K562 (cell line): Measurements from ENCODE around the gene SOCS6. TPM values are rescaled to one million over a fixed set of nuclear protein-coding genes. Genes with fewer than 3 reads are reported as not detected.

ENCODE experiments used
- ATAC-seq: fragments of 200-7000 bp; cut with Tn5 transposase; 3 replicates; pipeline ENCODE4 v1.9.1; 2020; ENCODE audit warnings: moderate library complexity
- BruUV-seq: library from RNA; stranded (reverse); fragments of 400-500 nt; replicated peaks from 2 replicates; lab custom pipeline; 2021; lab: Mats Ljungman, UMichigan
- CTCF ChIA-PET: fragments of 300-600 bp; formaldehyde crosslinking; extraction: SDS; loops from one replicate; lab custom pipeline; 2021; ENCODE audit warnings: low intra/inter-chr PET ratio; lab: Yijun Ruan, JAX
- POLR2A ChIA-PET: fragments of 300-600, 350-650 bp; sonication (Branson Sonifier 250); formaldehyde crosslinking; extraction: SDS; loops from one replicate; lab custom pipeline; 2021; ENCODE audit warnings: antibody characterized with exemption, inconsistent platforms; lab: Yijun Ruan, JAX
- DNase-seq, 4 experiments: peaks; one replicate each; pipeline versions ENCODE4 v3.0.0 to v3.0.0-alpha.2; 2011 to 2018; ENCODE audit warnings: low spot score in 3 of 4, mixed read lengths in 3 of 4; ENCODE audit errors: extremely low read depth in 1 of 4
- FAIRE-seq: peaks from 2 replicates; lab custom pipeline; 2011; peaks lifted over from hg19 to GRCh38; lab: Jason Lieb, UNC
- H2AFZ ChIP-seq: 2 replicates; pipeline ENCODE4 v1.6.0; 2011; ENCODE audit warnings: low read depth, low read length, control low read depth, inconsistent platforms
- H3K27ac ChIP-seq: fragments of 200-600 bp; 3 replicates; pipeline ENCODE4 v1.8.0; 2011; ENCODE audit warnings: low read depth, mild to moderate bottlenecking, control low read depth, inconsistent platforms, low read length, moderate library complexity, mixed read lengths; ENCODE audit errors: extremely low read depth
- H3K27me3 ChIP-seq, 2 experiments: fragments of 300-600 bp in 1 of 2; 2 replicates in 1 of 2; 3 replicates in 1 of 2; pipeline versions ENCODE4 v1.6.0 to v1.8.0; 2011; ENCODE audit warnings: inconsistent platforms in 2 of 2, low read length in 2 of 2, mild to moderate bottlenecking in 1 of 2, mixed read lengths in 1 of 2, moderate library complexity in 1 of 2; ENCODE audit not compliant: control insufficient read depth in 2 of 2, insufficient read depth in 2 of 2
- H3K36me3 ChIP-seq: fragments of 300-600 bp; 3 replicates; pipeline ENCODE4 v1.8.0; 2011; ENCODE audit warnings: mild to moderate bottlenecking, low read length, inconsistent platforms; ENCODE audit not compliant: control insufficient read depth, insufficient read depth
- H3K4me1 ChIP-seq, 2 experiments: fragments of 200-600 bp in 1 of 2; replicated peaks in 1 of 2; 2 replicates in 1 of 2; 3 replicates in 1 of 2; pipeline versions ENCODE4 v1.5.1 to v1.8.0; 2011; ENCODE audit warnings: inconsistent platforms in 2 of 2, low read length in 2 of 2, mild to moderate bottlenecking in 1 of 2, mixed read lengths in 1 of 2, moderate library complexity in 1 of 2; ENCODE audit not compliant: control insufficient read depth in 2 of 2, insufficient read depth in 2 of 2
- H3K4me2 ChIP-seq: 2 replicates; pipeline ENCODE4 v1.6.1; 2011; ENCODE audit warnings: low read length, control low read depth, inconsistent platforms, mixed read lengths; ENCODE audit not compliant: insufficient read depth
- H3K4me3 ChIP-seq: fragments of 200-600 bp; sonication (generic), shearing (Covaris generic); 2 replicates; pipeline ENCODE4 v1.5.1; 2016; ENCODE audit warnings: control low read depth, inconsistent platforms
- H3K79me2 ChIP-seq: fragments of 200-600 bp; 3 replicates; pipeline ENCODE4 v1.8.0; 2011; ENCODE audit warnings: low read length, inconsistent platforms; ENCODE audit not compliant: control insufficient read depth, insufficient read depth
- H3K9ac ChIP-seq, 2 experiments: 2 replicates each; pipeline versions ENCODE4 v1.6.0 to v1.6.1; 2011; ENCODE audit warnings: low read depth in 2 of 2, low read length in 2 of 2, control low read depth in 1 of 2, inconsistent platforms in 1 of 2, mild to moderate bottlenecking in 1 of 2, mixed read lengths in 1 of 2; ENCODE audit not compliant: insufficient read depth in 1 of 2
- H3K9me1 ChIP-seq: one replicate; pipeline ENCODE4 v1.6.0; 2011; ENCODE audit warnings: inconsistent platforms, mild to moderate bottlenecking, low read length, moderate library complexity; ENCODE audit not compliant: control insufficient read depth, insufficient read depth
- H3K9me3 ChIP-seq: replicated peaks from 2 replicates; pipeline ENCODE4 v1.5.1; 2011; ENCODE audit warnings: low read depth, low read length, inconsistent platforms; ENCODE audit not compliant: control insufficient read depth, insufficient read depth
- H4K20me1 ChIP-seq: replicated peaks from 2 replicates; pipeline ENCODE4 v1.6.1; 2011; ENCODE audit warnings: low read length, inconsistent platforms, mixed read lengths; ENCODE audit not compliant: control insufficient read depth, insufficient read depth
- CHAMP1 ChIP-seq: fragments of 450-650 bp; IDR thresholded peaks from 2 replicates; pipeline ENCODE4 v1.6.1; 2016; ENCODE audit warnings: mild to moderate bottlenecking
- ELK3 ChIP-seq: fragments of 450-650 bp; formaldehyde crosslinking; IDR thresholded peaks from 2 replicates; pipeline ENCODE4 v1.4.0; 2020; ENCODE audit warnings: mild to moderate bottlenecking
- NR2C2 ChIP-seq, 2 experiments: fragments of 200-800 bp in 1 of 2; sonication (Bioruptor generic) in 1 of 2; sonication (generic) in 1 of 2; formaldehyde crosslinking in 1 of 2; IDR thresholded peaks; 2 replicates each; pipeline versions ENCODE4 v1.6.1 to v1.8.0; 2016 to 2022; ENCODE audit warnings: mild to moderate bottlenecking in 1 of 2, missing compliant biosample characterization in 1 of 2, missing genetic modification characterization in 1 of 2, missing genetic modification reagents in 1 of 2
- RBFOX2 ChIP-seq: fragments of 200-400 bp; formaldehyde crosslinking; IDR thresholded peaks from 2 replicates; pipeline ENCODE4 v1.6.1; 2017; ENCODE audit warnings: low read depth, mild to moderate bottlenecking, low read length, moderate library complexity
- ZEB2 ChIP-seq: fragments of 450-650 bp; IDR thresholded peaks from 2 replicates; pipeline ENCODE4 v1.6.1; 2016
- ZNF124 ChIP-seq: sonication (generic); formaldehyde crosslinking; IDR thresholded peaks from 2 replicates; pipeline ENCODE4 v1.8.1; 2022; ENCODE audit warnings: missing genetic modification reagents
- ZNF76 ChIP-seq: fragments of 250-450 bp; sonication (Bioruptor Pico); IDR thresholded peaks from 2 replicates; pipeline ENCODE4 v1.4.0; 2020; ENCODE audit warnings: mild to moderate bottlenecking, moderate library complexity, borderline replicate concordance
- WGBS: fragments of 100-300 bp; shearing (Covaris generic); methylation state at CpG from one replicate; pipeline ENCODE4 v1.1.6; 2016; ENCODE audit warnings: low coverage, mixed read lengths; ENCODE audit not compliant: insufficient coverage; ENCODE audit errors: missing lambda C conversion rate; 5-methylcytosine and 5-hydroxymethylcytosine counted together
- in situ Hi-C: fragments of 300-500 bp; cut with MboI; formaldehyde crosslinking; loops from 4 replicates; pipeline ENCODE4 v1.15.0; 2018; ENCODE audit warnings: inconsistent platforms, mixed read lengths
- intact Hi-C: fragments of 100-400 bp; cut with micrococcal nuclease; formaldehyde crosslinking; loops from 2 replicates; pipeline ENCODE4 v1.14.2; 2022
- polyA plus RNA-seq, 8 experiments: library from polyadenylated mRNA; depleted of rRNA in 4 of 8; stranded (reverse) in 5 of 8; unstranded in 3 of 8; fragments of >200 nt; fragmentation: Nextera tagmentation in 2 of 8; fragmentation: Illumina TruSeq in 1 of 8; extraction: Ambion mirVana in 2 of 8; extraction: Trizol in 1 of 8; gene quantifications; 2 replicates each; pipeline versions ENCODE4 v1.2.1 to v1.2.3, GENCODE V29; 2011 to 2014; ENCODE audit warnings: inconsistent platforms in 1 of 8, missing spikeins in 1 of 8
- total RNA-seq, 7 experiments: library from RNA; depleted of rRNA in 6 of 7; stranded (reverse); fragments of >200 nt in 6 of 7; fragmentation: Illumina TruSeq in 2 of 7; extraction: Trizol in 2 of 7; gene quantifications; 2 replicates each; pipeline versions ENCODE4 v1.2.1 to v1.2.3, GENCODE V29; 2011 to 2021; ENCODE audit warnings: low replicate concordance in 1 of 7

The SOCS6 gene
- total and polyA plus RNA-seq, 9 of the 15 experiments (the other 6 are each of a cell fraction or from before 2014, with no cell fraction given), result 2.5 to 7.1 (median 5.6) TPM

- Histone ChIP-seq H4K20me1 (no peaks in the 10 kb centered on the region), H3K4me2 (no peak overlapping the region), H3K36me3 (no peaks in the 10 kb centered on the region), H3K79me2 (no peaks in the 10 kb centered on the region), H3K27ac (no peak overlapping the region), H3K9ac (no peak overlapping the region), H3K4me1 (peaks cover 4 to 17% of the 10 kb centered on the region in 2 experiments; a peak in 3 of 5 replicates), H2AFZ (no peak overlapping the region; the same call in 1 of the 2 replicates), H3K9me3 (no peaks in the 10 kb centered on the region), H3K4me3 (no peak overlapping the region), H3K27me3 (no peaks in the 10 kb centered on the region), H3K9me1 (no peaks in the 10 kb centered on the region)
- WGBS, result 38% methylated on average over 2 of the region's 4 CpGs
- TF ChIP-seq CHAMP1 (no peak), RBFOX2 (no peak), ELK3 (no peak), ZNF124 (no peak), ZNF76 (CRISPR knock-in tag) (no peak), NR2C2 (CRISPR knock-in tag; IDR thresholded peaks at IDR 0.05) (no peak), NR2C2 (tag; IDR thresholded peaks at IDR 0.05) (no peak), ZEB2 (no peak)
- FAIRE-seq (no peak), ATAC-seq (no peak), DNase-seq (no peak)
- in situ Hi-C loops (no loop called here), intact Hi-C loops (no loop called here)
- ChIA-PET POLR2A (interaction anchor here (0.8 kb wide), 2 partner anchors 24 to 1209 kb away, joined by 4 read pairs; no protein-coding TSS in a partner anchor), CTCF (no interaction called here)
- BruUV-seq, result no TSS peak
These were observed 88.0 kb downstream of the SOCS6 start for GRCh38 chr18:70376914-70377258.
